Hematopoietic multipotent progenitor cell treated with erythropoietin and hydrocortisone succinate and interleukin-3 and kit ligand, for 8 days (in vitro differentiated cells): ENCODE data around the gene CBLB.
A peak's percentile ranks its signal among the peaks of the same experiment; 100 is the strongest.

ENCODE experiments used
- DNase-seq: peaks from one replicate; pipeline ENCODE4 v3.0.0-alpha.2; 2015

Gene CBLB

GRCh38 chr3:105868742-105869530 lies at the start of gene CBLB:
Gene CBLB, minus strand, starts transcription at chr3:105869012. Its CDS starts 1,435 bp downstream, at chr3:105867577.
- peak; percentile 98 for DNase-seq

GRCh38 chr3:105916767-105917166 lies 48.0 kb upstream of the CBLB start:
- no peak for DNase-seq

- DNase-seq: no peak
Measured at GRCh38 chr3:105915524-105915923, 46.7 kb upstream of the CBLB start.

- DNase-seq: no peak
Measured at GRCh38 chr3:105913616-105914015, 44.8 kb upstream of the CBLB start.

- no peak for DNase-seq
Measured at GRCh38 chr3:105912891-105913290, 44.1 kb upstream of the CBLB start.

- no peak for DNase-seq
Measured at GRCh38 chr3:105911496-105911895, 42.7 kb upstream of the CBLB start.

GRCh38 chr3:105907777-105908176 lies 39.0 kb upstream of the CBLB start:
- DNase-seq: peak; percentile 20

- DNase-seq: no peak
Measured at GRCh38 chr3:105906836-105907235, 38.0 kb upstream of the CBLB start.

GRCh38 chr3:105906345-105906744 lies 37.5 kb upstream of the CBLB start:
- no peak for DNase-seq

- DNase-seq: no peak
Measured at GRCh38 chr3:105905328-105905727, 36.5 kb upstream of the CBLB start.

- DNase-seq: no peak
Measured at GRCh38 chr3:105904678-105905284, 36.0 kb upstream of the CBLB start.

- DNase-seq: no peak
Measured at GRCh38 chr3:105904251-105904650, 35.4 kb upstream of the CBLB start.

- DNase-seq: no peak
Measured at GRCh38 chr3:105899516-105899915, 30.7 kb upstream of the CBLB start.

GRCh38 chr3:105891101-105891500 lies 22.3 kb upstream of the CBLB start:
- no peak for DNase-seq

- no peak for DNase-seq
Measured at GRCh38 chr3:105888621-105889579, 20.1 kb upstream of the CBLB start.

GRCh38 chr3:105885256-105885655 lies 16.4 kb upstream of the CBLB start:
- no peak for DNase-seq

- no peak for DNase-seq
Measured at GRCh38 chr3:105883798-105884377, 15.1 kb upstream of the CBLB start.

- DNase-seq: no peak
Measured at GRCh38 chr3:105880681-105881290, 12.0 kb upstream of the CBLB start.

- no peak for DNase-seq
Measured at GRCh38 chr3:105878061-105878460, 9.2 kb upstream of the CBLB start.

- DNase-seq: no peak
Measured at GRCh38 chr3:105877336-105877910, 8.6 kb upstream of the CBLB start.

- no peak for DNase-seq
Measured at GRCh38 chr3:105876780-105877327, 8.0 kb upstream of the CBLB start.
